NB4 (cell line): ENCODE measurements around the gene ANAPC16.
"Not testable (repeated sequence)": the region's sequence is repeated elsewhere in the genome, so short reads cannot be mapped to it uniquely, and the experiment has no call there.

Source experiments
- POLR2A ChIP-seq: IDR thresholded peaks from 2 replicates; pipeline ENCODE4 v1.6.1; 2011; ENCODE audit warnings: mild to moderate bottlenecking; ENCODE audit not compliant: insufficient read length; ENCODE audit errors: extremely low read depth
- TF ChIP-seq, protein P1 (sequence below): IDR thresholded peaks from one replicate; pipeline ENCODE4 v1.5.1; 2012; ENCODE audit warnings: low read depth, low read length
- TF ChIP-seq, protein P2 (sequence below): IDR thresholded peaks from 2 replicates; pipeline ENCODE4 v1.6.1; 2011; ENCODE audit warnings: low read depth, low read length

DNA sequence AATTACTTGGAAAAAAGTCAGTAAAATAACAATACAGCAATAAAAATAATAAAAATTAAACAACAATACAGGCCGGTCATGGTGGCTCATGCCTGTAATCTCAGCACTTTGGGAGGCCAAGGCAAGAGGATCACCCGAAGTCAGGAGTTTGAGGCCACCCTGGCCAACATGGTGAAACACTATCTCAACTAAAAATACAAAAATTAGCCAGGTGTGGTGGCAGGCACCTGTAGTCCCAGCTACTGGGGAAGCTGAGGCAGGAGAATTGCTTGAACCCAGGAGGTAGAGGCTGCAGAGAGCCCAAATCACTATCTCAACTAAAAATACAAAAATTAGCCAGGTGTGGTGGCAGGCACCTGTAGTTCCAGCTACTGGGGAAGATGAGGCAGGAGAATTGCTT is 4.0 kb upstream of the ANAPC16 start:
- TF ChIP-seq, protein P1, sequence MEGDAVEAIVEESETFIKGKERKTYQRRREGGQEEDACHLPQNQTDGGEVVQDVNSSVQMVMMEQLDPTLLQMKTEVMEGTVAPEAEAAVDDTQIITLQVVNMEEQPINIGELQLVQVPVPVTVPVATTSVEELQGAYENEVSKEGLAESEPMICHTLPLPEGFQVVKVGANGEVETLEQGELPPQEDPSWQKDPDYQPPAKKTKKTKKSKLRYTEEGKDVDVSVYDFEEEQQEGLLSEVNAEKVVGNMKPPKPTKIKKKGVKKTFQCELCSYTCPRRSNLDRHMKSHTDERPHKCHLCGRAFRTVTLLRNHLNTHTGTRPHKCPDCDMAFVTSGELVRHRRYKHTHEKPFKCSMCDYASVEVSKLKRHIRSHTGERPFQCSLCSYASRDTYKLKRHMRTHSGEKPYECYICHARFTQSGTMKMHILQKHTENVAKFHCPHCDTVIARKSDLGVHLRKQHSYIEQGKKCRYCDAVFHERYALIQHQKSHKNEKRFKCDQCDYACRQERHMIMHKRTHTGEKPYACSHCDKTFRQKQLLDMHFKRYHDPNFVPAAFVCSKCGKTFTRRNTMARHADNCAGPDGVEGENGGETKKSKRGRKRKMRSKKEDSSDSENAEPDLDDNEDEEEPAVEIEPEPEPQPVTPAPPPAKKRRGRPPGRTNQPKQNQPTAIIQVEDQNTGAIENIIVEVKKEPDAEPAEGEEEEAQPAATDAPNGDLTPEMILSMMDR = not testable (repeated sequence)
- TF ChIP-seq, protein P2, sequence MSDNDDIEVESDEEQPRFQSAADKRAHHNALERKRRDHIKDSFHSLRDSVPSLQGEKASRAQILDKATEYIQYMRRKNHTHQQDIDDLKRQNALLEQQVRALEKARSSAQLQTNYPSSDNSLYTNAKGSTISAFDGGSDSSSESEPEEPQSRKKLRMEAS = not testable (repeated sequence)
- TF ChIP-seq POLR2A = not testable (repeated sequence)
